Bronchial epithelial cell (primary cell): ENCODE results near the gene PLRG1. TPM values are rescaled to one million over a fixed set of nuclear protein-coding genes. Genes with fewer than 3 reads are reported as not detected.

Experiments used
- DNase-seq: peaks from one replicate; pipeline ENCODE4 v3.0.0-alpha.2; 2010; ENCODE audit warnings: low read depth
- FAIRE-seq: peaks from 2 replicates; lab custom pipeline; 2011; peaks lifted over from hg19 to GRCh38; lab: Jason Lieb, UNC
- H3K27me3 ChIP-seq: 2 replicates; pipeline ENCODE4 v1.5.1; 2011; ENCODE audit warnings: low read length; ENCODE audit not compliant: control insufficient read depth, insufficient read depth
- H3K36me3 ChIP-seq: 2 replicates; pipeline ENCODE4 v1.5.1; 2011; ENCODE audit warnings: low read length; ENCODE audit not compliant: control insufficient read depth, insufficient read depth
- H3K4me3 ChIP-seq: 2 replicates; pipeline ENCODE4 v1.5.1; 2011; ENCODE audit warnings: mild to moderate bottlenecking, low read depth, low read length, control low read depth
- CTCF ChIP-seq: IDR thresholded peaks from 2 replicates; pipeline ENCODE4 v1.5.1; 2011; ENCODE audit warnings: mild to moderate bottlenecking, moderate library complexity, low read length, control low read depth, inconsistent platforms; ENCODE audit not compliant: insufficient read depth, severe bottlenecking
- total RNA-seq: library from RNA; depleted of rRNA; stranded (reverse); fragments of >200 nt; gene quantifications from 2 replicates; pipeline ENCODE4 v1.2.1, GENCODE V29; 2014

Gene PLRG1
- total RNA-seq, 1 donor from 2014 or later, result 106 TPM

GRCh38 chr4:154511548-154511947 lies 38.7 kb downstream of the PLRG1 start:
- no peak overlapping the region for H3K4me3 ChIP-seq

DNA sequence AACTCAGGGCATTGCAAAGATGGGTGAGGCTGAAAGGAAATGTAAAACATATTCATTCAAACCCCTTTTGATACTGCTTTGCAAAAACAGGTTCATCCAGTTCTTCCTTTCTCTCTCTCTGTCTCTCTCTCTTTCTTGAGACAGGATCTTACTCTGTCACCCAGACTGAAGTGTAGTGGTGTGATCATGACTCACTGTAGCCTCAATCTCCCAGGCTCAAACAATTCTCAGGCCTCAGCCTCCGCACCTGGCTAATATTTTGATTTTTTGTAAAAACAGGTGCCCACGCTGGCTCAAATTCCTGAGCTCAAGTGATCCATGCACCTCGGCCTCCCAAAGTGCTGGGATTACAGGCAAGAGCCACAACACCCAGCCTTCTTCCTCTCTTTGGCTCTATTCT lies 43.0 kb downstream of the PLRG1 start:
- TF ChIP-seq CTCF, result no peak
- Histone ChIP-seq H3K4me3 (no peak overlapping the region), H3K36me3 (no peaks in the 10 kb centered on the region), H3K27me3 (no peaks in the 10 kb centered on the region)
- DNase-seq, result peak; percentile 97
- FAIRE-seq, result peak; percentile 87

More at GRCh38 chr4:154511548-154511947, 38.7 kb downstream of the PLRG1 start:
- TF ChIP-seq CTCF, result no peak
- Histone ChIP-seq H3K36me3 (no peaks in the 10 kb centered on the region), H3K27me3 (no peaks in the 10 kb centered on the region)
- FAIRE-seq (no peak), DNase-seq (no peak)

DNA sequence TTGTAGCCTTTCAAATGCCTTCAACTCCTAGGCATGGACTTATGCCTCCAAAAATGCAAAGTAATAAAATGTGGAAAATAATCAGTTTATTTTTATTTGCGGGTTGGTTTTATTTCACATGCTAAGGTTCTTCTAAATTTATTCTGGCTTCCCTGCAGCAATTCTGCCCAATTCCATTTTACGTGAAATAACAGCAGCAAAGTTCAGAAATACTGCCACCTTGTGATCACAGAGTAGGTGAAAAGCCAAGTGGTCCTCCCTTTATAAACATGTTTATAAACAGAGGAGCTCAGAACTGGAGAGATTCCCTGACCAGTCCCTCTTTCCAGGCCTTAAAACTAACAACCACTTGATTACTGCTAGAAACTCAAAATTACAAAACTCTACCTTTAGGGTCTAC lies 43.9 kb downstream of the PLRG1 start:
- TF ChIP-seq CTCF, result peak; percentile 42
- Histone ChIP-seq H3K36me3 (no peaks in the 10 kb centered on the region), H3K4me3 (no peak overlapping the region), H3K27me3 (peaks cover 1% of the 10 kb centered on the region)
- FAIRE-seq (no peak), DNase-seq (peak; percentile 57)

DNA sequence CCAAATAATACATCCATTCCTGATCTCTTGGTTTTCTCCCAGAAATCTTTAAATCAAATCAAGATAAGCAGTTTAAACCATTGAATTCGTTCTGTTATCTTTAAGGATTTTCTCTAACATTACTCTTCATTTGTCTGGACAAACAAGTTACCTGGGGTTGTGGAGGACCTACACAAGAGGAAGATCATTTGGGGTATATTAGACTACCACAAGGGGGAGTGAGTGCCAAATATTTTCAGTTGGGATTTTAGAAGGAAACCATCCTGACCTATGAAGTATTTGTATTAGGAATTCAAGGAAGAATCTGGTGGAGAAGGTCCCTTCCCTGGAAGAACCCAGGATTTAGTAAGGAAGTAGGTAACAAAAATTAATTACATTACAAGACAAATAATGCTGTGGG lies 46.6 kb downstream of the PLRG1 start:
- Histone ChIP-seq H3K36me3 (no peaks in the 10 kb centered on the region), H3K4me3 (no peak overlapping the region), H3K27me3 (peaks cover 1% of the 10 kb centered on the region)
- TF ChIP-seq CTCF, result peak; percentile 49
- DNase-seq (peak; percentile 64), FAIRE-seq (peak; percentile 52)

- DNase-seq (no peak), FAIRE-seq (no peak)
- TF ChIP-seq CTCF, result no peak
- Histone ChIP-seq H3K4me3 (no peak overlapping the region), H3K36me3 (no peaks in the 10 kb centered on the region), H3K27me3 (peaks cover 1% of the 10 kb centered on the region)
Observed at GRCh38 chr4:154502111-154502510, 48.1 kb downstream of the PLRG1 start.

DNA sequence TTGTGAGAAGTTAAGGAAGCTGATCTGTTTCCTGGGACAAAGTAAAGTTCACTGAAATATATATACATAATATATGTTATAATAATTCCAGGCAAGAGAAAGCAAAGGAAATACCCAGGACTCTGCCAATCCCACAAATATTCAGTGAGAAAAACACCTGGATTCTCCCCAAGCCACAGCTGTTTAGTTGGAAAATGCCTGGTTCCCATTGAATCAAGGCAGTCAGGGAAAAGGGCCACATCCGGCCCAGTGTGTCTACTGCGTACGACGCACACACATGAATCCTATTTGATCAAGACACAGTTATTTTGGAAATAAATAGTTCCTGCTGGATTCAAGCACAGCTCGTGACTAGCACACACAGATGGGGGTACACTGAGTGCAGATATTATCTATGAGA lies 52.3 kb downstream of the PLRG1 start:
- DNase-seq (peak; percentile 6), FAIRE-seq (no peak)
- peaks cover 1% of the 10 kb centered on the region for H3K27me3 ChIP-seq
- no peak for TF ChIP-seq CTCF
- H3K4me3 ChIP-seq, result no peak overlapping the region
- no peaks in the 10 kb centered on the region for H3K36me3 ChIP-seq
